ENCODE results near the gene FHDC1.

DNA sequence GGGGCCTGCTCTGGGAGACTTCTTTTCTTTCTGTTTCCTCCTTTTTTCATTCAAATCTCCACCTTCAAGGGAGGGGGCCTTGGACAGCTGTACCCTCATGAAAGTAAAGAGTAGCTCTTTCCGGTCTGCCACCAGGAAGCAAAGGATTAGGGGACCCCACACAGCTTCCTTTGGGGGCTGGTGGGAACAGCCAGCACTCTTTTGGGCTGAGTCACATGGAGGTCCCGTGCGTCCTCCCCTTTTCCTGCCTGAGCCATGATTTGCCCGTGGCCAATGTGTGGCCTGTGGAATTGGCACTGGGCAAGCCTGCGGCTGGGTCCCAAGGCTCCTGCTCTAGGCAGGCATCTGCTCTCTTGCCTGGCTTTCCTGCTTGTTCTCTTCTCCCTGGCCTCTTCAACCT lies 65.5 kb downstream of the FHDC1 start:
- TF ChIP-seq CTCF (IDR thresholded peaks at IDR 0.05) (no peak), ZFX (IDR thresholded peaks at IDR 0.05; ENCODE audit: borderline replicate concordance) (no peak)
